Measurements from ENCODE around the gene CCDC192.
"Not testable (repeated sequence)": the region's sequence is repeated elsewhere in the genome, so short reads cannot be mapped to it uniquely, and the experiment has no call there.

DNA sequence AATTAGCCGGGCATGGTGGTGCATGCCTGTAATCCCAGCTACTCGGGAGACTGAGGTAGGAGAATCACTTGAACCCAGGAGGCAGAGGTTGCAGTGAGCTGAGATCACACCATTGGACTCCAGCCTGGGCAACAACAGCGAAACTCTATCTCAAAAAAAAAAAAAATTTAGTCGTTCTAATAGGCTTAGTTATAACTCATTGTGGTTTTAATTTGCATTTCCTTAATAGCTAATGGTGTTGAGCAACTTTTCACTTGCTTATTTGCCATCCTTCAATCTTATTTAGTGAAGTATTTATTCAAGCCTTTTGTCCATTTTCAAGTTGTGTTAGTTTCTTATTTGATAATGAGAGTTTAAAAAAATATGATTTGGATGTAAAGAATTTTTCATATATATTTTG is 9.9 kb downstream of the CCDC192 start:
- TF ChIP-seq, protein P1, sequence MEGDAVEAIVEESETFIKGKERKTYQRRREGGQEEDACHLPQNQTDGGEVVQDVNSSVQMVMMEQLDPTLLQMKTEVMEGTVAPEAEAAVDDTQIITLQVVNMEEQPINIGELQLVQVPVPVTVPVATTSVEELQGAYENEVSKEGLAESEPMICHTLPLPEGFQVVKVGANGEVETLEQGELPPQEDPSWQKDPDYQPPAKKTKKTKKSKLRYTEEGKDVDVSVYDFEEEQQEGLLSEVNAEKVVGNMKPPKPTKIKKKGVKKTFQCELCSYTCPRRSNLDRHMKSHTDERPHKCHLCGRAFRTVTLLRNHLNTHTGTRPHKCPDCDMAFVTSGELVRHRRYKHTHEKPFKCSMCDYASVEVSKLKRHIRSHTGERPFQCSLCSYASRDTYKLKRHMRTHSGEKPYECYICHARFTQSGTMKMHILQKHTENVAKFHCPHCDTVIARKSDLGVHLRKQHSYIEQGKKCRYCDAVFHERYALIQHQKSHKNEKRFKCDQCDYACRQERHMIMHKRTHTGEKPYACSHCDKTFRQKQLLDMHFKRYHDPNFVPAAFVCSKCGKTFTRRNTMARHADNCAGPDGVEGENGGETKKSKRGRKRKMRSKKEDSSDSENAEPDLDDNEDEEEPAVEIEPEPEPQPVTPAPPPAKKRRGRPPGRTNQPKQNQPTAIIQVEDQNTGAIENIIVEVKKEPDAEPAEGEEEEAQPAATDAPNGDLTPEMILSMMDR (conservative IDR thresholded peaks at IDR 0.05; ENCODE audit: low read depth, low read length), result not testable (repeated sequence)
- TF ChIP-seq EZH2 (IDR thresholded peaks at IDR 0.05; ENCODE audit: borderline replicate concordance, low read depth, low read length, poor library complexity, severe bottlenecking), result not testable (repeated sequence)
